Astrocyte (in vitro differentiated cells and primary cell): ENCODE measurements around the gene ATP2B2.

Source experiments
- CTCF ChIP-seq: IDR thresholded peaks from 2 replicates; pipeline ENCODE4 v1.5.1; 2011; ENCODE audit warnings: low read depth, mild to moderate bottlenecking, inconsistent platforms, low read length, moderate library complexity; ENCODE audit not compliant: insufficient read depth
- EZH2 ChIP-seq: IDR thresholded peaks from 2 replicates; pipeline ENCODE4 v1.6.1; 2012; ENCODE audit warnings: mild to moderate bottlenecking, low read length, inconsistent platforms; ENCODE audit not compliant: insufficient read depth

GRCh38 chr3:10280177-10280529 is 225.2 kb downstream of the ATP2B2 start:
- TF ChIP-seq CTCF: no peak
- no peak for TF ChIP-seq EZH2
